Tibial nerve (tissue), 4 donors: ENCODE results near the gene MRLN. TPM values are rescaled to one million over a fixed set of nuclear protein-coding genes. Genes with fewer than 3 reads are reported as not detected.
"Not testable (repeated sequence)": the region's sequence is repeated elsewhere in the genome, so short reads cannot be mapped to it uniquely, and the experiment has no call there.

ENCODE experiments used
- DNase-seq, 2 donors: peaks; one replicate each; pipeline ENCODE4 v3.0.0-alpha.2; 2019; ENCODE audit warnings: low spot score in 2 of 2
- H3K27ac ChIP-seq, 4 donors: fragments of 200-600 bp; sonication (generic) in 3 of 4; one replicate each; pipeline ENCODE4 v1.5.1; 2017 to 2019; ENCODE audit warnings: mild to moderate bottlenecking in 1 of 4
- H3K27me3 ChIP-seq, 2 donors: fragments of 200-600 bp; sonication (generic) in 1 of 2; one replicate each; pipeline versions ENCODE4 v1.5.1 to v1.6.0; 2017 to 2019
- H3K36me3 ChIP-seq, 3 donors: fragments of 200-600 bp; sonication (generic); one replicate each; pipeline ENCODE4 v1.5.1; 2018 to 2019
- H3K4me1 ChIP-seq, 4 donors: fragments of 200-600 bp; sonication (generic) in 3 of 4; one replicate each; pipeline ENCODE4 v1.5.1; 2017 to 2019
- H3K4me3 ChIP-seq, 4 donors: fragments of 200-600 bp; sonication (generic) in 3 of 4; one replicate each; pipeline ENCODE4 v1.5.1; 2017 to 2019; ENCODE audit warnings: mild to moderate bottlenecking in 1 of 4, moderate library complexity in 1 of 4
- H3K9me3 ChIP-seq, 4 donors: fragments of 200-600 bp; sonication (generic) in 3 of 4; one replicate each; pipeline ENCODE4 v1.5.1; 2017 to 2019
- EP300 ChIP-seq, 2 donors: sonication (generic); formaldehyde crosslinking; IDR thresholded peaks; one replicate each; pipeline ENCODE4 v1.6.1; 2017; ENCODE audit warnings: antibody characterized with exemption in 2 of 2, mild to moderate bottlenecking in 1 of 2
- POLR2A ChIP-seq, 2 donors: fragments of 450-650 bp; IDR thresholded peaks; one replicate each; pipeline ENCODE4 v1.6.1; 2017; ENCODE audit warnings: antibody characterized with exemption in 2 of 2, mild to moderate bottlenecking in 2 of 2, moderate library complexity in 2 of 2
- WGBS, 2 donors: methylation state at CpG; one replicate each; pipeline ENCODE4 v1.1.5; 2018; 5-methylcytosine and 5-hydroxymethylcytosine counted together
- total RNA-seq, 4 donors: library from RNA; depleted of rRNA; stranded (reverse); fragments of >200 nt; gene quantifications; one replicate each; pipeline ENCODE4 v1.1.0, GENCODE V29; 2016
- TF ChIP-seq, protein P1 (sequence below), 5 experiments: fragments of 200-600 bp in 3 of 5; fragments of 450-650 bp in 2 of 5; sonication (generic) in 3 of 5; IDR thresholded peaks; one replicate each; pipeline ENCODE4 v1.5.1; 2016 to 2019; ENCODE audit warnings: antibody characterized with exemption in 5 of 5, mild to moderate bottlenecking in 3 of 5, moderate library complexity in 2 of 5

Gene MRLN
- total RNA-seq, 4 donors from 2014 or later: not detected

DNA sequence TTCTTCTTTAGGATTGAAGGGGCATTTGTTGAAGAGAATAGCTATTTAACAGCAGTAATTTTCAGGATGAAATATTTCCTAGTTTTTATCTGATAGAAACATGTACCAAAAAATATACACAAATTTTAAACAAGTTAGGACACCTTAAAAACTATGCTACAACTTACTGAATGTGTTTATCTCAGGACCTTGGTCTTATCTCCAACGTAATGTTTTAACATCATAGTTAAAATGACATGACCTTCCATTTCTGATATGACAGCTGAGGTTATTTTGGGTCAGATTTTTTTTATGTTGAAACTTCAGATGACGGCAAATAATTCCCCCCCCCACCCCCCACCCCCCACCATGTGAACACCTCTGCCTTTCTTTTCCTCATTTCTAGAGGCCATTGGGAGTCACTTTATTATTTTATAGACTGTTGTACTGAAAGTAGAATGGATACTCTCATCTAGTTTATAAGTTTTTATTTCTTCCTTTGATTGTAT lies 8.0 kb downstream of the MRLN start:
- 71 to 74% methylated on average over 2 of the region's 2 CpGs for WGBS, 2 donors
- no peak for DNase-seq
- H3K36me3 ChIP-seq: no peaks in the 10 kb centered on the region
- no peak overlapping the region for H3K4me3 ChIP-seq
- no peak overlapping the region for H3K27ac ChIP-seq
- no peaks in the 10 kb centered on the region for H3K9me3 ChIP-seq
- no peaks in the 10 kb centered on the region for H3K27me3 ChIP-seq
- TF ChIP-seq EP300 (IDR thresholded peaks at IDR 0.05): no peak
- TF ChIP-seq POLR2A (IDR thresholded peaks at IDR 0.05): no peak
- TF ChIP-seq, protein P1, sequence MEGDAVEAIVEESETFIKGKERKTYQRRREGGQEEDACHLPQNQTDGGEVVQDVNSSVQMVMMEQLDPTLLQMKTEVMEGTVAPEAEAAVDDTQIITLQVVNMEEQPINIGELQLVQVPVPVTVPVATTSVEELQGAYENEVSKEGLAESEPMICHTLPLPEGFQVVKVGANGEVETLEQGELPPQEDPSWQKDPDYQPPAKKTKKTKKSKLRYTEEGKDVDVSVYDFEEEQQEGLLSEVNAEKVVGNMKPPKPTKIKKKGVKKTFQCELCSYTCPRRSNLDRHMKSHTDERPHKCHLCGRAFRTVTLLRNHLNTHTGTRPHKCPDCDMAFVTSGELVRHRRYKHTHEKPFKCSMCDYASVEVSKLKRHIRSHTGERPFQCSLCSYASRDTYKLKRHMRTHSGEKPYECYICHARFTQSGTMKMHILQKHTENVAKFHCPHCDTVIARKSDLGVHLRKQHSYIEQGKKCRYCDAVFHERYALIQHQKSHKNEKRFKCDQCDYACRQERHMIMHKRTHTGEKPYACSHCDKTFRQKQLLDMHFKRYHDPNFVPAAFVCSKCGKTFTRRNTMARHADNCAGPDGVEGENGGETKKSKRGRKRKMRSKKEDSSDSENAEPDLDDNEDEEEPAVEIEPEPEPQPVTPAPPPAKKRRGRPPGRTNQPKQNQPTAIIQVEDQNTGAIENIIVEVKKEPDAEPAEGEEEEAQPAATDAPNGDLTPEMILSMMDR (IDR thresholded peaks at IDR 0.05): no peak
- no peaks in the 10 kb centered on the region for H3K4me1 ChIP-seq

DNA sequence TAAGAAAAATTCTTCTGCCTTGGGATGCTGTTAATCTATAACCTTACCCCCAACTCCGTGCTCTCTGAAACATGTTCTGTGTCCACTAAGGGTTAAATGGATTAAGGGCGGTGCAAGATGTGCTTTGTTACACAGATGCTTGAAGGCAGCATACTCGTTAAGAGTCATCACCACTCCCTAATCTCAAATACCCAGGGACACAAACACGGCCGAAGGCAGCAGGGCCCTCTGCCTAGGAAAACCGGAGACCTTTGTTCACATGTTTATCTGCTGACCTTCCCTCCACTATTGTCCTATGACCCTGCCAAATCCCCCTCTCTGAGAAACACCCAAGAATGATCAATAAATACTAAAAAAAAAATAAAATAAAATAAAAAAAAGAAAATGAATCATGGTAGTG lies 8.5 kb downstream of the MRLN start:
- not testable (repeated sequence) for H3K27ac ChIP-seq, H3K4me1 ChIP-seq, H3K9me3 ChIP-seq, H3K4me3 ChIP-seq, DNase-seq, H3K27me3 ChIP-seq, H3K36me3 ChIP-seq
- WGBS, 2 donors: 49 to 53% methylated on average over 6 of the region's 6 CpGs

DNA sequence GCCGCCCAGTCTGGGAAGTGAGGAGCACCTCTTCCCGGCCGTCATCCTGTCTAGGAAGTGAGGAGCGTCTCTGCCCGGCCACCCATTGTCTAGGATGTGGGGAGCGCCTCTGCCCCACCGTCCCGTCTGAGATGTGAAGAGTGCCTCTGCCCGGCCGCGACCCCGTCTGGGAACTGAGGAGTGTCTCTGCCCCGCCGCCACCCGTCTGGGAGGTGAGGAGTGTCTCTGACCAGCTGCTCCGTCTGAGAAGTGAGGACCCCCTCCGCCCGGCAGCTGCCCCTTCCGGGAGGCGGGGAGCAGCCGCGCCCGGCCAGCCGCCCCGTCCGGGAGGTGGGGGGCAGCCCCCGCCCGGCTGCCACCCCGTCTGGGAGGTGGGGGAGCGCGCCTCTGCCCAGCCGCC lies 9.1 kb downstream of the MRLN start:
- H3K27ac ChIP-seq, DNase-seq, H3K27me3 ChIP-seq, H3K9me3 ChIP-seq, H3K4me1 ChIP-seq, H3K36me3 ChIP-seq, H3K4me3 ChIP-seq: not testable (repeated sequence)
- WGBS, 2 donors: 89 to 96% methylated on average over 9 to 19 of the region's 32 CpGs

DNA sequence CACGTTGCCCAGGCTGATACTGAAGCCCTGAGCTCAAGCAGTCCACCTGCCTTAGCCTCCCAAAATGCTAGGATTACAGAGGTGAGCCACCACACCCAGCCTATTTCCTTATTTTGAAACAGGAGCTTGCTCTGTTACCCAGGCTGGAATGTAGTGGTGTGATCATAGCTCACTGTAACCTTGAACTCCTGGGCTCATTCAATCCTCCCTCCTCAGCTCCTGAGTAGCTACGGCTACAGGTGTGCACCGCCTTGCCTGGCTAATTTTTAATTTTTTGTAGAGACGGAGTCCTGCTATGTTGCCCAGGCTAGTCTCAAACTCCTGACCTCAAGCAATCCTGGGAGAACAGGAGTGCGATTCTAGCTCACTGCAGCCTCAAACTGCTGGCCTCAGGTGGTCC lies 11.7 kb downstream of the MRLN start:
- H3K27ac ChIP-seq: no peak overlapping the region
- no peak for DNase-seq
- H3K4me1 ChIP-seq: no peaks in the 10 kb centered on the region
- TF ChIP-seq, protein P1 (IDR thresholded peaks at IDR 0.05): no peak
- no peak for TF ChIP-seq POLR2A (IDR thresholded peaks at IDR 0.05)
- no peak for TF ChIP-seq EP300 (IDR thresholded peaks at IDR 0.05)
- no peaks in the 10 kb centered on the region for H3K9me3 ChIP-seq
- WGBS, 2 donors: 89 to 93% methylated on average over 5 of the region's 5 CpGs
- H3K4me3 ChIP-seq: no peak overlapping the region
- H3K36me3 ChIP-seq: no peaks in the 10 kb centered on the region
- H3K27me3 ChIP-seq: no peaks in the 10 kb centered on the region

DNA sequence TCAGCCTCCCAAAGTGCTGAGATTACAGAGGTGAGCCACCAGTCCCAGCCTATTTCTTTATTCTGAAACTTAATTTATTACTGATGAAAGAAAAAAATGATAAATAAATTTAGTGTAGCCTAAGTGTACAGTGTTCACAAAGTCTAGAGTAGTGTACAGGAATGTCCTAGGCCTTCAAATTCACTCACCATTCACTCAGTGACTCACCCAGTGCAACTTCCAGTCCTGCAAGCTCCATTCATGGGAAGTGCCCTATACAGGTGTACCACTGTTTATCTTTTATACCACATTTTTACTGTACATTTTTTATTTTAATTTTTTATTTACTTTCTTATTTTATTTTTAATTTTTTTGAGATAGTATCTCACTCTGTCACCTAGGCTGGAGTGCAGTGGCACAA lies 12.2 kb downstream of the MRLN start:
- TF ChIP-seq, protein P1 (IDR thresholded peaks at IDR 0.05): no peak
- TF ChIP-seq POLR2A (IDR thresholded peaks at IDR 0.05): no peak
- no peak for TF ChIP-seq EP300 (IDR thresholded peaks at IDR 0.05)
- H3K36me3 ChIP-seq: no peaks in the 10 kb centered on the region
- H3K4me1 ChIP-seq: no peaks in the 10 kb centered on the region
- no peaks in the 10 kb centered on the region for H3K27me3 ChIP-seq
- no peak overlapping the region for H3K4me3 ChIP-seq
- H3K9me3 ChIP-seq: no peaks in the 10 kb centered on the region
- no peak for DNase-seq
- no peak overlapping the region for H3K27ac ChIP-seq

DNA sequence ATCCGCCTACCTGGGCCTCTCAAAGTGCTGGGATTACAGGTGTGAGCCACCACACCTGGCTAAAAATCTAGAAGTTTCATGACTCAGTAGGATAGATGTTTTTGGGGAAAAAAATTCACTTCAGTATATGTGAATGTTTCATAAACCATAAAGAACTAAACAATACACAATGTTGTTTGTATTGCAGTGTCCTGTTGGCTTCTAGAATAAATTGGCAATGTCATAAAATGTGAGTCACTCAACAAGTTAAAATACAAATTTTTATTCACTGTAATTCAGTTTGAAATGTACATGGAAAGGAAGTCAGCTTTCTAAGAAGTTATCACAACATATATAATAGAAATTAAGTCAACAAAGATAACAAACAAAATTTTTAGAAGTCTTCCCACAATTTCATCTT lies 16.5 kb downstream of the MRLN start:
- Histone ChIP-seq H3K27ac (no peak overlapping the region), H3K4me3 (no peak overlapping the region), H3K9me3 (no peaks in the 10 kb centered on the region), H3K4me1 (no peaks in the 10 kb centered on the region), H3K27me3 (no peaks in the 10 kb centered on the region), H3K36me3 (no peaks in the 10 kb centered on the region)
- DNase-seq: no peak
- 79 to 86% methylated on average over 1 of the region's 1 CpG for WGBS, 2 donors
- TF ChIP-seq, protein P1 (IDR thresholded peaks at IDR 0.05): no peak
- TF ChIP-seq EP300 (IDR thresholded peaks at IDR 0.05): no peak
- no peak for TF ChIP-seq POLR2A (IDR thresholded peaks at IDR 0.05)
